ENCODE measurements around the gene FXYD7. TPM values are rescaled to one million over a fixed set of nuclear protein-coding genes. Genes with fewer than 3 reads are reported as not detected.
A peak's percentile ranks its signal among the peaks of the same experiment; 100 is the strongest.
"Not testable (repeated sequence)": the region's sequence is repeated elsewhere in the genome, so short reads cannot be mapped to it uniquely, and the experiment has no call there.

Gene FXYD7
- total RNA-seq, 1 experiment from 2014 or later = 0.66 TPM

DNA sequence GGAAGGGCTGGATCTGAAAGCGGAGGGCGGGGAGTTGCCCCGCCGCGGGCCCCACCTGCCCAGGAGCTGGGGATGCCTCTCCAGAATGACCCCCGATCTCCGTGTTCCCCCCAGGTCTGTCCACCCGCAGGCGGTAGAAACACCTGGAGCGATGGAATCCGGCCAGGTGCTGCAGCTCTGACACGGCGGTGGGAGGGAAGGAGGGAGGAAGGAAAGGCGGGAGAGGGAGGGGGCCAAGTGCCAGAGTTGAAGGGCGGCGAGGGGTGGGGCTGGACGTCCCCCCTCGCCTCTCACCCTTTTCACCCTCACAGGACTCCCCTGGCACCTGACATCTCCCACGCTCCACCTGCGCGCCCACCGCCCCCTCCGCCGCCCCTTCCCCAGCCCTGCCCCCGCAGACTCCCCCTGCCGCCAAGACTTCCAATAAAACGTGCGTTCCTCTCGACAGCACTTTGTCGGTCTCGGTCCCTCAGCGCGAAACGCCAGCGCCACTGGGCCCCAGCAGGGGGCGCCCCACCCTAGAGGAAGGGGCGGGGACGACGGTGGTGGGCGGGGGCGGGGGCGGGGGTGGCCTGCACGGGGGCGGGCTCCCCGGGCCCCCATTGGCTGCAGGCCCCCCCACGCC is 337 bp upstream of the FXYD7 start:
- no peak for DNase-seq (ENCODE audit: low read depth)

- DNase-seq (ENCODE audit: low read depth) = no peak
Measured at GRCh38 chr19:35143818-35144217, 763 bp downstream of the FXYD7 start.

GRCh38 chr19:35144259-35144599 is 1.2 kb downstream of the FXYD7 start:
- no peak for DNase-seq (ENCODE audit: low read depth)

DNA sequence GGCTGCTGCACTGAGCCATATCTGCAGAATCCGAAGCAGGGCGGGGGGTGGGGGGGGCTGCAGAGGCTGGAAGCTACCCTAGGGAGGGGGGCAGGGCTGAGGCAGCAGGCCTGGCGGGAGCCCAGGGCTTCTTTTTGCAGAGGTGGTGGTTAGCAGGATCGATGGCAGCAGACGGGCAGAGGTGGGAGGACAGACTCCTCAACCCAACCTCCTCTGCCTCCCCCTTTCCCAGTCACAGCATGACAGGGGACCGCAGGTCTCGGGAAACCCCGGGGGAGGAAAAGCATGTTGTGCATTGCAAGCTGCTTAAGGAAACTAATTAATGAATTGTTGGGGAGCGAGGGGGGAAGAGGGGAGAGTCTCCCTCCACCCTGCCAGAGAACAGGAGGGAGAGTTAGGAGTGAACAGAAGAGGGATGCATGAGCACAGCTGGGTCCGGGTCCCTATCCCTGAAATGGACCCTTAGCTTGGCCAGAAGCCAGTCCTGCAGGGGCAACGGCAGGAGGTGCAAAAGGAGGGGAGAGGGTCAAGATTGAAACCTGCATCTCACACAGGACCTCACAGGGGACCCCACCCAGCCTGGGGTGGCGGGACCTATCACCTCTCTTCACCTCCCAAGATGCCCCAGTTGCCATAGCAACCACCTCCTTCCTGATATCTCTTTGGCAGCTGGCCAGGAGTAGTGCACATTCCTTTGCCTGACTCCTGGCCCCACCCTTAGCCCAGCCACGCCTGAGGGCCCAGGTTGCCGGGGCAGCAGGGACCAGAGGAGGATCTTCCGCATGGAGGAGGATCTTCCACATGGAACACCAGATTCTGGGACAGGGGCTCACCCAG is 1.8 kb downstream of the FXYD7 start:
- peak; percentile 49 for DNase-seq (ENCODE audit: low read depth)

DNA sequence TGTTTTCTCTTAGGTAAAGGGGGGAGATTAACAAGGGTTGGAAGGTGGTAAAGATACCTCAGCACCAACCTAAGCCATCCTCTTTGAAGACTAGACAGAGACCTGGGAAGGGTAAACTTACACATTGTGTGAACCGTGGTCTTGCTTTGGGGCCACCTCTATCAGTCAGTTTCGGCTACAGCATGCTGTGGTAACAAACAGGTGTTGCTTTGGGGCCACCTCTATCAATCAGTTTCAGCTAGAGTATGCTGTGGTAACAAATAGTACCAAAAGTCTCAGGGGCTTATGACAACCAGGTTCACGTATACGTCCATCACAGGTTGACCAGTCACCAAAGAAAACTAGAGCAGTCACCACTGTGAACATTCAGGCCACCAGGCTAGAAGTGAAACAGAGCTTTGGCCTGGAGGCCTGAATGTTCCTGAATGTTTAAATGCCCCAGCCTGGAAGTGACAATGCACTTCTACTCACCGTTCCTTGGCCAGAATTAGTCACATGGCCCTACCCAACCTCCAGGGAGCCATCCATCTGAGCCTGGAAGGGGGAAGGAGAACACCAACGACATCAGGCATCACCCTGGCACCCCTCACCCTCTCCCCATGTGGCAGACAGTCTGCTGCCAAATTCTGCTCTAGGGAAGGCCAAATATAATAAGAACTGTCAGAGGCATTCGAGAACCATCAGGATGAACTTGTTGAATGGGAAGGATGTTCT is 3.8 kb downstream of the FXYD7 start:
- no peak for DNase-seq (ENCODE audit: low read depth)

GRCh38 chr19:35149463-35149862 is 6.4 kb downstream of the FXYD7 start:
- DNase-seq (ENCODE audit: low read depth) = no peak

GRCh38 chr19:35150445-35150844 is 7.4 kb downstream of the FXYD7 start:
- DNase-seq (ENCODE audit: low read depth) = no peak

- no peak for DNase-seq (ENCODE audit: low read depth)
Measured at GRCh38 chr19:35151273-35152065, 8.4 kb downstream of the FXYD7 start.

DNA sequence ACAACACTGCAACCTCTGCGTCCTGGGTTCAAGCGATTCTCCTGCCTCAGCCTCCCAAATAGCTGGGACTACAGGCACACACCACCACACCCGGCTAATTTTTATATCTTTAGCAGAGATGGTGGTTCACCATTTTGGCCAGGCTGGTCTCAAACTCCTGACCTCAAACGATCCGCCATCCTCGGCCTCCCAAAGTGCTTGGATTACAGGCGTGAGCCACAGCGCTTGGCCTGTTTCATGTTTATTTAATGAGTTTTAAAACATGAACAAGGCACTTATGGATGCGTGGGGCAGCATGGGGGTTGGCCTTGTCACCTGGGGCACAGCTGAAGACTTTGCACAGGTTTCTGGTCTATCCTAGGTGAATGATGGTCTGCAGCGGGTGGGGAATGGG is 10.1 kb downstream of the FXYD7 start:
- DNase-seq (ENCODE audit: low read depth) = not testable (repeated sequence)

DNA sequence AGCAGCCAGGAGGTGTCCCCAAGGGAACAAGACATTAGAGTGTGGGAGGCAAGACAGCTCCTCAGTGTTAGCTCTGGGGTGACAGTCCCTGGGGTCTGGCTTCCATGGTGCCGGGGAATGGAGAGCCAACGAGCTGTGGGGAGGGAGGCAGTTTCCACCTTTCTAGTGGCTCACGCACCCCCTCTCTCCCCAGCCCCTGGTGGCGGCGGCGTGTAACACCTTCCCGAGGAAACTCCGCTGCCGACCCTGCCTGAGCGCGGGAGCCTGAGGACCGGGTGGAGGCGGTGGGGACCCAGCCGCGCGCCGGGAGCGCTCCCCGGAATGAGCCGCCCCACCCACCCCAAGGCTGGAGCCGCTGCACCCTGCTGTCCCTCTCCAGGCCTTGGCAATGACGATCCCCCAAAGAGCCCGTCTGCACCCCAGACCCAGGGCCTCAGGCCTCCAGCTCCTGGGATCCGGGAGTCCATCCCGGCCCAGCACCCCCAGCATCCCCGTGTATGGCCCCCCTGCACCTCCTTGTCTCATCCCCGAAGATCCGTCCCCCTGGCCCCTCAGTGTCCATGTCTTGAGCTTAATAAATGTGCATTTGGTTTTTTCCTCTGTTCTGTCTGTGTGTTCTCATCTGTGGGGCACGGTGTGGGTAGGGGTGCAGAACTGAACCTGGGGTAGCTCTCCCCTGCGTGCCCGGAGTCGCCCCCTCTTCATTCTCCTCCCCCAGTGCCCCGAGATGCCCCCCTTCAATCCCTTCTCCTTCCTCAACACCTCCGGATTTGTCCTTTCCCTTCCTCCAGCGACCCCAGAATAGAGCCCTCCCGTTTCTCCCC is 10.9 kb downstream of the FXYD7 start:
- peak; percentile 36 for DNase-seq (ENCODE audit: low read depth)

- peak; percentile 77 for DNase-seq (ENCODE audit: low read depth)
Measured at GRCh38 chr19:35154525-35155406, 11.7 kb downstream of the FXYD7 start, which contains the start of gene FXYD5. Gene FXYD5, plus strand, starts transcription at chr19:35154735. Its CDS starts 816 bp downstream, at chr19:35155551.

DNA sequence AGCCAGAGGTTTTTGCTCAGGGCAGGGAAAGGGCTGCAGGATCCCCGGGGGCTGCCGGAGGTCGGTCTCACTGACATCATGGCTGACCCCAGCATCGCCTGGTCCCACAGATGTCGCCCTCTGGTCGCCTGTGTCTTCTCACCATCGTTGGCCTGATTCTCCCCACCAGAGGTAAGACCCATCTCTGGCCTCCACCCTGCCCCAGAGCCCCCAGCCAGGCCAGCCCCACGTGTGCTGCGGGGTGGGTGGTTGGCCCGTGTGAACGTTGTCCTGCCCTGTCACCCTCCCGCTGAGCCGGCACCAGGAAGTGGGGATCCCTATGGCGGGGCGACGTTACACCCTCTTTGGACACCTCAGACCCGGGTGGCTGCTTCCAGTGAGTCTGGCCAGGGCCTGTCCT is 12.4 kb downstream of the FXYD7 start:
- no peak for DNase-seq (ENCODE audit: low read depth)

GRCh38 chr19:35155981-35156672 is 13.1 kb downstream of the FXYD7 start:
- DNase-seq (ENCODE audit: low read depth) = no peak

- no peak for DNase-seq (ENCODE audit: low read depth)
Measured at GRCh38 chr19:35156673-35157014, 13.6 kb downstream of the FXYD7 start.

DNA sequence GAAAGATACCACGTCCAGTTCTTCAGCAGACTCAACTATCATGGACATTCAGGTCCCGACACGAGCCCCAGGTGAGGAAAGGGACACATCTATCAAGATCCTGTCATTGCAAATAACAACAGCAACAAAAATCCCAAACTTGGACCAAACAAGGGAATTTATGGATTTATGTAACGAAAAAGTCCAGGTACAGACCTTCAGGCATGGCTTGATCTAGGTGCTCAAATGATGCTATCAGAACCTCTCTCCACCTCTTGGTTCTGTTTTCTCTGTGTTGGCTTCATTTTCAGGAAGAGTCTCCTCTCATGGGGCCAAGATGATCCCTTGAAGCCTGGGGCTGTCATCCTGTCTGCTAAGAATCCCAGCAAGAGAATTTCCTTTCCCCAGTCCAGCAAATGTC is 14.4 kb downstream of the FXYD7 start:
- DNase-seq (ENCODE audit: low read depth) = no peak

- DNase-seq (ENCODE audit: low read depth) = no peak
Measured at GRCh38 chr19:35159606-35160005, 16.6 kb downstream of the FXYD7 start.

GRCh38 chr19:35160629-35161433 is 17.8 kb downstream of the FXYD7 start:
- DNase-seq (ENCODE audit: low read depth) = no peak

DNA sequence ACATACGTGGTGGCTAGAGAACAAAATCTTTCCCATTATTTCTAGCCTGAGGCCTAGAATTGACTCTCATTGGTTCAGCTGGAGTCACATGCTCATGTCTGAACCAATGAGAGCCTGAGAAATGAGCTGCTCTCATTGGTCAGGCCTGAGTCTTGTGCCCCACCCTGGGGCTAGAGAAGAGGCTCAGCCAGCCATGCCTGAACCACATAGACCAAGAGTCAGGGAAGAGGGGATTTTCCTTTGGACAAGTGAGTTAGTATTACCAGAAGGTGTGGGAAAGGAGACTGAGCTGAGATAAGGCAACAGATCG is 18.3 kb downstream of the FXYD7 start:
- no peak for DNase-seq (ENCODE audit: low read depth)
